HG02970 (cell line): ENCODE data around the gene ITGB1BP2.
"Not testable (repeated sequence)": the region's sequence is repeated elsewhere in the genome, so short reads cannot be mapped to it uniquely, and the experiment has no call there.

Experiments
- ATAC-seq: cut with Tn5 transposase; IDR thresholded peaks from one replicate; pipeline ENCODE4 v1.9.1; 2021; ENCODE audit warnings: mild to moderate bottlenecking, moderate library complexity, moderate number of reproducible peaks; ENCODE audit not compliant: unreplicated experiment, low FRiP score

The ITGB1BP2 gene

GRCh38 chrX:71301195-71301924 lies at the start of gene ITGB1BP2:
Gene ITGB1BP2, plus strand, starts transcription at chrX:71301750. Its CDS starts 57 bp downstream, at chrX:71301807.
- no peak for ATAC-seq

- ATAC-seq: no peak
Observed at GRCh38 chrX:71252221-71252620, 49.3 kb upstream of the ITGB1BP2 start.

DNA sequence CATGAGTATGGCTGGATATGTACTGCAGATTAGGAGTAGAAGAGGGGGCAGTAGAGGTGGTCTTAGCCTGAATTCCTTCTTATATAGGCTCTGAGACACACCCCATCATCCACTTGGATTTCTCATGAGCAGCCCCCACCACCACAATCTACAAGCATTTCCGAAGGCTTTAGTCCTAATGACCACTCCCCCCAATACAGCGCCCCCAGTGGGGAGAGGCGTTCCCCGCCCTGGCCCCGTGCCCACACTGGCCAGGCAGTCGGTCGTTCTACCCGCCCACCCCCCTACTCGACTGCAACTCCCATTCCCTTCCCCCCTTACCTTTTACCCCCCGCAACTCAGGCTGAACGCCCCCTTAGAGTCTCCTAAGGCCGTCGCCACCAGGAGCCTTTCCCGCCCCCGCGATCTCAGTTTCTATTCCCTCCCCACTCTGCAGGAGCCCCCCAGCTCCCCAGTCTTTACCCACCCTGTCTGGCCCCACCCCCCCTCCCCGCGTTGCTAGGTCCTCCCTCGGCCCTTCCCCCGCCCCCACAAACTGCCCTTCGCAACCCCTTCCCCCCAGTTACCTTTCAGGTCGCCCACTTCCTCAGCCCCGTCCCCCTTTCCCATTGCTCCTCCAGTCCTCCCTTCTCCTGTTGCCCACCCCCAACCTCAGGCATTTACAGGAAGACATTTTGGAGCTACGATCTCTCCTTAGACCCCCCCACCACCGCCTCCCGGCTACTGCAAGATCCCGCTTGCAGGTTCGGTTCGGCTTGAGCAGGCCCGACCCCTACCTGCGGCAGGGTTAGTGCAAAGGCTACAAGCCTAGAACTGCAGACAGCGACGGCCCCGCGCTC lies 48.1 kb upstream of the ITGB1BP2 start:
- ATAC-seq: no peak

DNA sequence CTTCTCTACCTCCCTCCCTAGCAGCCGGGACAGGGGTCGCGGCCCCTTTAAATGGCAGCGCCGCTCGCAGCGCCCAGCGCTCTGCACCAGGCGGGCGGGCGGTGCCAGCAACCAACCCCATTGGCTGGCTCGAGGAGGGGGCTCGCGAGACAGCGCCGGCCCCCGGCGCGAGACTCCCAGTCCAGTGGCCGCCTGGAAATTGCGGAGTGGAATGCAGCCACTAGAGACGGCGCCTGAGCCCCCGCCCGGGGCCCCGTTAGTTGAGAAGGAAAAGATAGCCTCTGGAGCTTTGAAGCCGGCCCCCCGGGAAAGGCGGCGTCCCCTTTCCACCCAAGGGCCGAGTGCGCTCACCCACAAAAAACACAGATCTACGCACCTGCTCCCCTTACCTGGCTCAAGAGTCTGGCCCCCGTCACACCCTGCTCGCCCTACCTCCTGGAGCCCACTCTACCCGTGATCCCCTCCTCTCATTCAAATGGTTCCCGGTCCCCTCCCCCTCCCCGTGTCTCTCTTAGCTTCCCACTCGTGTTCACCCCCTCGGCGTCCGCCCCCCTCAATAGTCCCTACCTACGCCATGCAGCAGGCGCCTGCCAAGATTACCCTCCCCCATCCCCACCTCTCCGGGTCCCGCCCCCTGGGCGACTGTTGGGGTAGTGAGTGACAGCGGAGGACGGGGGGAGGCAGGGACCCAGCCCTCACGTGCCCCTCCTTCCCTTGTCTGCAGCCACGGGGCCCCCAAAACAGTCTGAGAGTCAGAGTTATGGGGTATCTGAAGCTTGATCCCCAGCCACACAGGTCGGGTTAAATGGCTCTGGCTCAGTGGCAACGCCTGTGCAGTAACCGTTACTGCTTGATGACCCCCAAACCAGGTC lies 47.2 kb upstream of the ITGB1BP2 start, which contains the start of gene ZMYM3:
Gene ZMYM3, minus strand, starts transcription at position 49 of the 872 bp plus-strand sequence. CDS start 885 bp downstream, outside the sequence.
- peak; percentile 65 for ATAC-seq

- ATAC-seq: no peak
Observed at GRCh38 chrX:71256051-71256450, 45.5 kb upstream of the ITGB1BP2 start.

DNA sequence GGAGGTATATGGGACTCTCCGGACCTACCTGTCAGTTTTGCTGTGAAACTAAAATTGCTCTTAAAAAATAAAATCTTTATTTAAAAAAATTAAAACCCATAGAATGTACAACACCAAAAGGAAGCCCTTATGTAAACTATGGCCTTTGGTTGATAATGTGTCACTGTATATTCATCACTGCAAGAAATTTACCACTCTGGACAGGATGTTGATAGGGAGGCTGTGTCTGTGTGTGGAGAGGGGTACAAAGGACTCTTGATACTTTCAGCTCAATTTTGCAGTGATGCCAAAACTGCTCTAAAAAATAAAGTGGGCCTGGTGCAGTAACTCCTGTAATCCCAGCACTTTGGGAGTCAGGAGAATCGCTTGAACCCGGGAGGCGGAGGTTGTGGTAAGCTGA lies 44.7 kb upstream of the ITGB1BP2 start:
- no peak for ATAC-seq

DNA sequence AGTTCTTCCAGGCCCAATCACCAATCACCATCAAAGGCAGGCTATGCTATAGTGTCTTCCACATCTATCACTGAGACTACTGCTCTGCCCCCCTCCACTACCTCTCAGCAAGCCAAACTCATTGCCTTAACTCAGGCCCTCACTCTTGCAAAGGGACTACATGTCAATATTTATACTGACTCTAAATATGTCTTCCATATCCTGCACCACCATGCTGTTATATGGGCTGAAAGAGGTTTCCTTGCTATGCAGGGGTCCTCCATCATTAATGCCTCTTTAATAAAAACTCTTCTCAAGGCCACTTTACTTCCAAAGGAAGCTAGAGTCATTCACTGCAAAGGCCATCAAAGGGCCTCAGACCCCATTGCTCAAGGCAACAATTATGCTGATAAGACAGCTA lies 32.9 kb upstream of the ITGB1BP2 start:
- ATAC-seq: not testable (repeated sequence)

GRCh38 chrX:71269801-71270395 lies 31.7 kb upstream of the ITGB1BP2 start:
- no peak for ATAC-seq

DNA sequence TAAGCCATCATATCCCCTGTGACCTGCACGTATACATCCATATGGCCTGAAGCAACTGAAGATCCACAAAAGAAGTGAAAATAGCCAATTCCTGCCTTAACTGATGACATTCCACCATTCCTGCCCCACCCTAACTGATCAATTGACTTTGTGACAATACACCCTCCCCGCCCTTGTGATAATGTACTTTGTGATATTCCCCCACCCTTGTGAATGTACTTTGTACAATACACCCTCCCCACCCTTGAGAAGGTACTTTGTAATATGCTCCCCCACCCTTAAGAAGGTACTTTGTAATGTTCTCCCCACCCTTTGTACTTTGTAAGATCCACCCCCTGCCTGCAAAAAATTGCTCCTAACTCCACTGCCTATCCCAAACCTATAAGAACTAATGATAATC lies 29.2 kb upstream of the ITGB1BP2 start:
- not testable (repeated sequence) for ATAC-seq

DNA sequence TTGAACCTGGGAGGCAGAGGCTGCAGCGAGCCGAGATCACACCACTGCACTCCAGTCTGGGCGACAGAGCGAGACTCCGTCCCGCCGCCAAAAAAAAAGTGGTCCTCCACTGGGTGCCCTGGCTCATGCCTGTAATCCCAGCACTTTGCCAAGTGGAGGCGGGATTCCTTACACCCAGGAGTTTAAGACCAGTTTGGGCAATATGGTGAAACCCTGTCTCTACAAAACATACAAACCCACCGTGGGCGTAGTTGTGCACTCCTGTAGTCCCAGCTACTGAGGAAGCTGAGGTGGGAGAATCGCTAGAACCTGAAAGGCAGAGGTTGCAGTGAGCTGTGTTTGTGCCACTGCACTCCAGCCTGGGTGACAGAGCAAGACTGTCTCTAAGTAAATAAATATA lies 20.2 kb upstream of the ITGB1BP2 start:
- not testable (repeated sequence) for ATAC-seq

GRCh38 chrX:71282514-71283402 lies 18.8 kb upstream of the ITGB1BP2 start:
- peak; percentile 25 for ATAC-seq

- ATAC-seq: peak; percentile 77
Observed at GRCh38 chrX:71283403-71284143, 18.0 kb upstream of the ITGB1BP2 start, which contains the start of gene NONO. Gene NONO, plus strand, starts transcription at chrX:71283635. Its CDS starts 7,003 bp downstream, at chrX:71290638.

GRCh38 chrX:71285929-71286328 lies 15.6 kb upstream of the ITGB1BP2 start:
- ATAC-seq: no peak

GRCh38 chrX:71291381-71291780 lies 10.2 kb upstream of the ITGB1BP2 start:
- no peak for ATAC-seq

GRCh38 chrX:71292669-71293365 lies 8.7 kb upstream of the ITGB1BP2 start:
- ATAC-seq: no peak

GRCh38 chrX:71296806-71297205 lies 4.7 kb upstream of the ITGB1BP2 start:
- ATAC-seq: no peak

- ATAC-seq: no peak
Observed at GRCh38 chrX:71298119-71298518, 3.4 kb upstream of the ITGB1BP2 start.

GRCh38 chrX:71300064-71300463 lies 1.5 kb upstream of the ITGB1BP2 start:
- ATAC-seq: not testable (repeated sequence)
